Nephron progenitor cell (in vitro differentiated cells): Measurements from ENCODE around the gene SLC14A1.
A peak's percentile ranks its signal among the peaks of the same experiment; 100 is the strongest.

Source experiments
- DNase-seq: peaks from one replicate; pipeline ENCODE4 v3.0.0; 2021
- H3K27ac Mint-ChIP-seq: 2 replicates; pipeline ENCODE4 v1.8.0; 2021; ENCODE audit warnings: mild to moderate bottlenecking, moderate library complexity, mixed read lengths
- H3K27me3 Mint-ChIP-seq: 2 replicates; pipeline ENCODE4 v1.8.0; 2021; ENCODE audit warnings: mild to moderate bottlenecking, low read depth, mixed read lengths; ENCODE audit not compliant: poor library complexity
- H3K36me3 Mint-ChIP-seq: 2 replicates; pipeline ENCODE4 v1.8.0; 2021; ENCODE audit warnings: low read depth, mixed read lengths
- H3K4me1 Mint-ChIP-seq: 2 replicates; pipeline ENCODE4 v1.8.0; 2021; ENCODE audit warnings: mixed read lengths
- H3K4me3 Mint-ChIP-seq: 2 replicates; pipeline ENCODE4 v1.8.0; 2021; ENCODE audit warnings: mild to moderate bottlenecking, moderate library complexity, mixed read lengths
- H3K9me3 Mint-ChIP-seq: 2 replicates; pipeline ENCODE4 v1.8.0; 2021; ENCODE audit warnings: mild to moderate bottlenecking, moderate library complexity, mixed read lengths
- CTCF ChIP-seq: fragments of 200-600 bp; sonication (generic); IDR thresholded peaks from 2 replicates; pipeline ENCODE4 v1.5.0; 2021; ENCODE audit warnings: antibody characterized with exemption

Gene SLC14A1

GRCh38 chr18:45739848-45740247 is 15.9 kb downstream of the SLC14A1 start:
- H3K4me1 Mint-ChIP-seq = peaks cover 5% of the 10 kb centered on the region

GRCh38 chr18:45741056-45741455 is 17.1 kb downstream of the SLC14A1 start:
- no peak for DNase-seq
- Mint-ChIP-seq H3K27me3 (peaks cover 25% of the 10 kb centered on the region), H3K4me3 (no peak overlapping the region), H3K9me3 (no peaks in the 10 kb centered on the region), H3K36me3 (no peaks in the 10 kb centered on the region), H3K4me1 (peaks cover 15% of the 10 kb centered on the region), H3K27ac (no peak overlapping the region)
- no peak for TF ChIP-seq CTCF

More at GRCh38 chr18:45739848-45740247, 15.9 kb downstream of the SLC14A1 start:
- no peak overlapping the region for H3K4me3 Mint-ChIP-seq
- H3K27ac Mint-ChIP-seq = no peak overlapping the region
- peaks cover 28% of the 10 kb centered on the region for H3K27me3 Mint-ChIP-seq
- H3K9me3 Mint-ChIP-seq = no peaks in the 10 kb centered on the region
- DNase-seq = no peak
- TF ChIP-seq CTCF = no peak
- H3K36me3 Mint-ChIP-seq = no peaks in the 10 kb centered on the region

- Mint-ChIP-seq H3K27ac (peak overlapping the region; percentile 43), H3K36me3 (no peaks in the 10 kb centered on the region), H3K4me3 (no peak overlapping the region), H3K9me3 (no peaks in the 10 kb centered on the region), H3K4me1 (peaks cover 29% of the 10 kb centered on the region), H3K27me3 (peaks cover 17% of the 10 kb centered on the region)
- DNase-seq = no peak
- TF ChIP-seq CTCF = no peak
Measured at GRCh38 chr18:45745817-45746461, 22.0 kb downstream of the SLC14A1 start.

GRCh38 chr18:45748501-45748900 is 24.5 kb downstream of the SLC14A1 start:
- DNase-seq = no peak
- no peak for TF ChIP-seq CTCF
- Mint-ChIP-seq H3K36me3 (no peaks in the 10 kb centered on the region), H3K27ac (no peak overlapping the region), H3K4me3 (no peak overlapping the region), H3K9me3 (no peaks in the 10 kb centered on the region), H3K4me1 (peaks cover 28% of the 10 kb centered on the region), H3K27me3 (peaks cover 7% of the 10 kb centered on the region)

- H3K9me3 Mint-ChIP-seq = no peaks in the 10 kb centered on the region
- no peak for DNase-seq
- peaks cover 28% of the 10 kb centered on the region for H3K4me1 Mint-ChIP-seq
- no peaks in the 10 kb centered on the region for H3K36me3 Mint-ChIP-seq
- H3K4me3 Mint-ChIP-seq = no peak overlapping the region
- no peak for TF ChIP-seq CTCF
- peaks cover 7% of the 10 kb centered on the region for H3K27me3 Mint-ChIP-seq
- no peak overlapping the region for H3K27ac Mint-ChIP-seq
Measured at GRCh38 chr18:45749918-45750689, 26.1 kb downstream of the SLC14A1 start.
